Measurements from ENCODE around the gene DMWD. TPM values are rescaled to one million over a fixed set of nuclear protein-coding genes. Genes with fewer than 3 reads are reported as not detected.

The DMWD gene
- polyA plus RNA-seq, 1 experiment, result 13.9 TPM

- H3K27me3 ChIP-seq (ENCODE audit: control insufficient read depth, insufficient read depth, low read length), result no peaks in the 10 kb centered on the region
- H3K4me3 ChIP-seq (ENCODE audit: low read depth, low read length), result no peak overlapping the region
- H3K27ac ChIP-seq (ENCODE audit: low read depth, low read length), result no peak overlapping the region
- TF ChIP-seq CTCF (IDR thresholded peaks at IDR 0.05; ENCODE audit: low read depth, low read length), result no peak
- POLR2A ChIA-PET, result interaction anchor here (1.1 kb wide), 1 partner anchor 44 kb away, joined by 6 read pairs; no protein-coding TSS in a partner anchor
- H3K9me3 ChIP-seq (ENCODE audit: control insufficient read depth, insufficient read depth, low read length), result no peaks in the 10 kb centered on the region; the same call in 1 of the 2 replicates
- DNase-seq (ENCODE audit: low read depth, low spot score), result no peak
- CTCF ChIA-PET, result interaction anchor here (1.5 kb wide), 1 partner anchor 15 kb away, joined by 3 read pairs; no protein-coding TSS in a partner anchor
Observed at GRCh38 chr19:45814166-45814780, 21.6 kb upstream of the DMWD start.

GRCh38 chr19:45812297-45812696 is 19.7 kb upstream of the DMWD start:
- H3K9me3 ChIP-seq (ENCODE audit: control insufficient read depth, insufficient read depth, low read length), result no peaks in the 10 kb centered on the region; the same call in 1 of the 2 replicates
- TF ChIP-seq CTCF (IDR thresholded peaks at IDR 0.05; ENCODE audit: low read depth, low read length), result no peak
- H3K27me3 ChIP-seq (ENCODE audit: control insufficient read depth, insufficient read depth, low read length), result no peaks in the 10 kb centered on the region
- H3K27ac ChIP-seq (ENCODE audit: low read depth, low read length), result no peak overlapping the region
- POLR2A ChIA-PET, result no interaction called here
- DNase-seq (ENCODE audit: low read depth, low spot score), result no peak
- no peak overlapping the region for H3K4me3 ChIP-seq (ENCODE audit: low read depth, low read length)
- CTCF ChIA-PET, result interaction anchor here (2.1 kb wide), 1 partner anchor 13 kb away, joined by 5 read pairs; no protein-coding TSS in a partner anchor

- peak; percentile 52 for DNase-seq (ENCODE audit: low read depth, low spot score)
- Histone ChIP-seq H3K27ac (ENCODE audit: low read depth, low read length) (peak overlapping the region; percentile 95), H3K27me3 (ENCODE audit: control insufficient read depth, insufficient read depth, low read length) (no peaks in the 10 kb centered on the region), H3K9me3 (ENCODE audit: control insufficient read depth, insufficient read depth, low read length) (no peaks in the 10 kb centered on the region; the same call in 1 of the 2 replicates), H3K4me3 (ENCODE audit: low read depth, low read length) (no peak overlapping the region)
- ChIA-PET CTCF (interaction anchor here (0.6 to 1.5 kb wide), 2 partner anchors 10 to 39 kb away, joined by 4 to 5 read pairs; no protein-coding TSS in a partner anchor), POLR2A (interaction anchor here (1.0 to 1.7 kb wide), 2 partner anchors 11 to 40 kb away, joined by 7 read pairs; partner anchors contain the start of gene SIX5)
- TF ChIP-seq CTCF (IDR thresholded peaks at IDR 0.05; ENCODE audit: low read depth, low read length), result no peak
Observed at GRCh38 chr19:45809643-45810159, 17.1 kb upstream of the DMWD start.

GRCh38 chr19:45805719-45806118 is 13.1 kb upstream of the DMWD start:
- POLR2A ChIA-PET, result interaction anchor here (0.8 kb wide), 1 partner anchor 13 kb away, joined by 3 read pairs; the partner anchor contains the start of gene DMWD
- TF ChIP-seq CTCF (IDR thresholded peaks at IDR 0.05; ENCODE audit: low read depth, low read length), result no peak

GRCh38 chr19:45804959-45805230 is 12.2 kb upstream of the DMWD start:
- no peak for TF ChIP-seq CTCF (IDR thresholded peaks at IDR 0.05; ENCODE audit: low read depth, low read length)
- Histone ChIP-seq H3K4me3 (ENCODE audit: low read depth, low read length) (no peak overlapping the region), H3K27ac (ENCODE audit: low read depth, low read length) (no peak overlapping the region), H3K9me3 (ENCODE audit: control insufficient read depth, insufficient read depth, low read length) (peaks cover 5% of the 10 kb centered on the region; the same call in 1 of the 2 replicates), H3K27me3 (ENCODE audit: control insufficient read depth, insufficient read depth, low read length) (no peaks in the 10 kb centered on the region)
- POLR2A ChIA-PET, result no interaction called here
- CTCF ChIA-PET, result interaction anchor here (0.5 to 1.8 kb wide), 2 partner anchors 12 to 74 kb away, joined by 3 to 12 read pairs; partner anchors contain the start of gene FBXO46
- no peak for DNase-seq (ENCODE audit: low read depth, low spot score)

More at GRCh38 chr19:45805719-45806118, 13.1 kb upstream of the DMWD start:
- Histone ChIP-seq H3K9me3 (ENCODE audit: control insufficient read depth, insufficient read depth, low read length) (peaks cover 5% of the 10 kb centered on the region; the same call in 1 of the 2 replicates), H3K27ac (ENCODE audit: low read depth, low read length) (no peak overlapping the region), H3K4me3 (ENCODE audit: low read depth, low read length) (no peak overlapping the region), H3K27me3 (ENCODE audit: control insufficient read depth, insufficient read depth, low read length) (no peaks in the 10 kb centered on the region)
- DNase-seq (ENCODE audit: low read depth, low spot score), result no peak
- CTCF ChIA-PET, result interaction anchor here (1.8 kb wide), 1 partner anchor 11 kb away, joined by 12 read pairs; no protein-coding TSS in a partner anchor
